Fibroblast of the aortic adventitia (primary cell): Measurements from ENCODE around the gene CEP135. TPM values are rescaled to one million over a fixed set of nuclear protein-coding genes. Genes with fewer than 3 reads are reported as not detected.

Experiments used
- DNase-seq: peaks from one replicate; pipeline ENCODE4 v3.0.0-alpha.2; 2010; ENCODE audit warnings: low read depth
- H3K4me3 ChIP-seq: 2 replicates; pipeline ENCODE4 v1.5.1; 2011; ENCODE audit warnings: low read depth, mild to moderate bottlenecking, control low read depth, low read length, moderate library complexity
- total RNA-seq: library from RNA; depleted of rRNA; stranded (reverse); fragments of >200 nt; gene quantifications from 2 replicates; pipeline ENCODE4 v1.2.3, GENCODE V29; 2012; ENCODE audit warnings: low replicate concordance
- TF ChIP-seq, protein P1 (sequence below): IDR thresholded peaks from 2 replicates; pipeline ENCODE4 v1.5.1; 2011; ENCODE audit warnings: mild to moderate bottlenecking, low read length, control low read depth, inconsistent platforms; ENCODE audit not compliant: insufficient read depth

CEP135 gene
- total RNA-seq, 1 donor, result 15.6 TPM

DNA sequence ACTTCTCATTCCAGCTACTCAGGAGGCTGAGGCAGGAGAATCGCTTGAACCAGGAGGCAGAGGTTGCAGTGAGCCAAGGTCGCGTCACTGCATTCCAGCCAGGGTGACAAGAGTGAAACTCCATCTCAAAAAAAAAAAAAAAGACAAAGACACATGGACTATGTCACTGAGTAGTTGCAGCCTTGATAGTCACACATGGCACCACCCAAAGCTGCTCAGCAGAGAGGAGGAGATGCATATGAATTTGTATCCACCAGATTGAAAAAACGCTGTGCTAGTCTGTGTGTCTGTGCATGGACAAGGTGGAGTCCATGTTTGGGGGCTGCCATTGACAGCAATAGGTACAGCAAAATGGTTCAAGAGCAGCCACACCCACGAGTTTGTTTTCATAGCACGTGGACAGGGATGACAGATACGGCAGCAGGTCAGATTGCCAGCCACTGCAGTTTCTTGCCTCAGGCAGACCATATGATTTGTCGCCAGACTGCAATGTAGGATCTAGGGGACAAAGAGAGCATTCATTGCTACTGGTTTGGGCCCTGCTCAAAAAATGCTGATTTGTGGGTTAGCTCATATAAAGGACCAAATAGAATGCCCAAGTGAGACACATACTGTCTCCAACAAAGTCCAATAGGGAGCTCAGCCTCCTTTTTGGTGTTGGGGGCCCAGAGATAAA, 89.9 kb downstream of the CEP135 start:
- TF ChIP-seq, protein P1, sequence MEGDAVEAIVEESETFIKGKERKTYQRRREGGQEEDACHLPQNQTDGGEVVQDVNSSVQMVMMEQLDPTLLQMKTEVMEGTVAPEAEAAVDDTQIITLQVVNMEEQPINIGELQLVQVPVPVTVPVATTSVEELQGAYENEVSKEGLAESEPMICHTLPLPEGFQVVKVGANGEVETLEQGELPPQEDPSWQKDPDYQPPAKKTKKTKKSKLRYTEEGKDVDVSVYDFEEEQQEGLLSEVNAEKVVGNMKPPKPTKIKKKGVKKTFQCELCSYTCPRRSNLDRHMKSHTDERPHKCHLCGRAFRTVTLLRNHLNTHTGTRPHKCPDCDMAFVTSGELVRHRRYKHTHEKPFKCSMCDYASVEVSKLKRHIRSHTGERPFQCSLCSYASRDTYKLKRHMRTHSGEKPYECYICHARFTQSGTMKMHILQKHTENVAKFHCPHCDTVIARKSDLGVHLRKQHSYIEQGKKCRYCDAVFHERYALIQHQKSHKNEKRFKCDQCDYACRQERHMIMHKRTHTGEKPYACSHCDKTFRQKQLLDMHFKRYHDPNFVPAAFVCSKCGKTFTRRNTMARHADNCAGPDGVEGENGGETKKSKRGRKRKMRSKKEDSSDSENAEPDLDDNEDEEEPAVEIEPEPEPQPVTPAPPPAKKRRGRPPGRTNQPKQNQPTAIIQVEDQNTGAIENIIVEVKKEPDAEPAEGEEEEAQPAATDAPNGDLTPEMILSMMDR, result no peak
- H3K4me3 ChIP-seq, result no peak overlapping the region
- DNase-seq, result no peak

GRCh38 chr4:56040842-56041241, 92.1 kb downstream of the CEP135 start:
- DNase-seq, result no peak
- TF ChIP-seq, protein P1, result no peak

DNA sequence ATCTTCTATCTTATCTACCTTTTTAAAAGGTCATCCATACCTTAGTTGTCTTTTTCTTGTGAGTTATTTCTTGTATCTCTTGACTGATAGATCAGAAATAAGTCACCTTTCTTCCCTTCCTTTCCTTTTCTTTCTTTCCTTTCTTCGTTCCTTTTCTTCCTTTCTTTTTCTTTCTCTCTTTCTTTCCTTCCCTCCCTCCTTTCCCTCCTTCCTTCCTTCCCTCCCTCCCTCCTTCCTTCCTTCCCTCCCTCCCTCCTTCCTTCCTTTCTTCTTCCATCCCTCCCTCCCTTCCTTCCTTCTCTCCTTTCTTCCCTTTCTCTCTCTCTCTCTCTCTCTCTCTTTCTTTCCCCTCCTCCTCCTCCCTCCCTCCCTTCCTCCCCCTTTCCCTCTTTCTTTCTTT, 93.5 kb downstream of the CEP135 start:
- TF ChIP-seq, protein P1, result no peak
- H3K4me3 ChIP-seq, result no peak overlapping the region
- DNase-seq, result no peak

More at GRCh38 chr4:56040842-56041241, 92.1 kb downstream of the CEP135 start:
- no peak overlapping the region for H3K4me3 ChIP-seq

GRCh38 chr4:56048383-56048701, 99.6 kb downstream of the CEP135 start:
- TF ChIP-seq, protein P1, result no peak
- peak overlapping the region; percentile 65 for H3K4me3 ChIP-seq
- peak; percentile 10 for DNase-seq

- DNase-seq, result peak; percentile 26
- peak overlapping the region; percentile 65 for H3K4me3 ChIP-seq
- TF ChIP-seq, protein P1, result peak; percentile 45
Observed at GRCh38 chr4:56048702-56049431, 100.1 kb downstream of the CEP135 start.

- DNase-seq, result no peak
- TF ChIP-seq, protein P1, result no peak
- no peak overlapping the region for H3K4me3 ChIP-seq
Observed at GRCh38 chr4:56050625-56051024, 101.9 kb downstream of the CEP135 start.
